HL-60 (cell line): ENCODE results near the gene DNAI2.

ENCODE experiments used
- DNase-seq, 2 experiments: peaks; one replicate each; pipeline ENCODE4 v3.0.0-alpha.2; 2010 to 2020; ENCODE audit warnings: low read depth in 1 of 2, low spot score in 1 of 2
- H3K27ac ChIP-seq: fragments of 250-450 bp; sonication (Bioruptor Pico); replicated peaks from 2 replicates; pipeline ENCODE4 v1.5.1; 2020; ENCODE audit warnings: mild to moderate bottlenecking, moderate library complexity
- H3K27me3 ChIP-seq: fragments of 250-450 bp; sonication (Bioruptor Pico); 2 replicates; pipeline ENCODE4 v1.5.1; 2021; ENCODE audit warnings: mild to moderate bottlenecking, moderate library complexity; ENCODE audit not compliant: insufficient read depth, poor library complexity, severe bottlenecking
- H3K4me3 ChIP-seq: replicated peaks from 2 replicates; pipeline ENCODE4 v1.5.1; 2011; ENCODE audit warnings: mild to moderate bottlenecking, control low read depth, low read length; ENCODE audit not compliant: insufficient read depth
- CTCF ChIP-seq: IDR thresholded peaks from one replicate; pipeline ENCODE4 v1.5.1; 2011; ENCODE audit warnings: low read length, control low read depth, inconsistent platforms; ENCODE audit not compliant: insufficient read depth
- GABPA ChIP-seq: IDR thresholded peaks from 2 replicates; pipeline ENCODE4 v1.6.1; 2012; ENCODE audit warnings: low read depth
- POLR2AphosphoS5 ChIP-seq: IDR thresholded peaks from 2 replicates; pipeline ENCODE4 v1.6.1; 2012; ENCODE audit warnings: low read depth
- REST ChIP-seq: IDR thresholded peaks from 2 replicates; pipeline ENCODE4 v1.6.1; 2012; ENCODE audit warnings: low read depth; ENCODE audit not compliant: insufficient replicate concordance
- SPI1 ChIP-seq: IDR thresholded peaks from 2 replicates; pipeline ENCODE4 v1.6.1; 2012; ENCODE audit warnings: low read depth, mild to moderate bottlenecking, borderline replicate concordance

Gene DNAI2

GRCh38 chr17:74243013-74243755 is 30.9 kb upstream of the DNAI2 start:
- Histone ChIP-seq H3K27me3 (no peaks in the 10 kb centered on the region), H3K4me3 (no peak overlapping the region), H3K27ac (no peak overlapping the region)
- TF ChIP-seq REST = no peak
- no peak for TF ChIP-seq GABPA
- no peak for TF ChIP-seq SPI1
- TF ChIP-seq POLR2AphosphoS5 = no peak
- TF ChIP-seq CTCF = no peak
- no peak for DNase-seq

GRCh38 chr17:74244128-74244527 is 29.9 kb upstream of the DNAI2 start:
- TF ChIP-seq SPI1 (no peak), REST (no peak), CTCF (no peak), POLR2AphosphoS5 (no peak), GABPA (no peak)
- H3K27ac ChIP-seq = no peak overlapping the region
- H3K27me3 ChIP-seq = no peaks in the 10 kb centered on the region
- H3K4me3 ChIP-seq = no peak overlapping the region
- DNase-seq = no peak

GRCh38 chr17:74244548-74244947 is 29.5 kb upstream of the DNAI2 start:
- no peak for TF ChIP-seq POLR2AphosphoS5
- no peak for TF ChIP-seq CTCF
- no peak for TF ChIP-seq REST
- TF ChIP-seq GABPA = no peak
- TF ChIP-seq SPI1 = no peak
- Histone ChIP-seq H3K27ac (no peak overlapping the region), H3K4me3 (no peak overlapping the region), H3K27me3 (no peaks in the 10 kb centered on the region)
- DNase-seq = no peak
